ENCODE data around the gene SLAMF7.

The SLAMF7 gene

GRCh38 chr1:160799641-160800040 is 60.6 kb downstream of the SLAMF7 start:
- no peak overlapping the region for H3K4me3 ChIP-seq (ENCODE audit: low read depth, low read length)
- TF ChIP-seq CTCF (IDR thresholded peaks at IDR 0.05; ENCODE audit: control insufficient read depth, extremely low read depth, insufficient read depth) = no peak
- no peak for DNase-seq (ENCODE audit: low read depth)

GRCh38 chr1:160800142-160800541 is 61.1 kb downstream of the SLAMF7 start:
- no peak for DNase-seq (ENCODE audit: low read depth)
- no peak for TF ChIP-seq CTCF (IDR thresholded peaks at IDR 0.05; ENCODE audit: control insufficient read depth, extremely low read depth, insufficient read depth)
- H3K4me3 ChIP-seq (ENCODE audit: low read depth, low read length) = no peak overlapping the region

- DNase-seq (ENCODE audit: low read depth) = no peak
- no peak for TF ChIP-seq CTCF (IDR thresholded peaks at IDR 0.05; ENCODE audit: control insufficient read depth, extremely low read depth, insufficient read depth)
- H3K4me3 ChIP-seq (ENCODE audit: low read depth, low read length) = no peak overlapping the region
Measured at GRCh38 chr1:160800645-160801408, 61.8 kb downstream of the SLAMF7 start.

DNA sequence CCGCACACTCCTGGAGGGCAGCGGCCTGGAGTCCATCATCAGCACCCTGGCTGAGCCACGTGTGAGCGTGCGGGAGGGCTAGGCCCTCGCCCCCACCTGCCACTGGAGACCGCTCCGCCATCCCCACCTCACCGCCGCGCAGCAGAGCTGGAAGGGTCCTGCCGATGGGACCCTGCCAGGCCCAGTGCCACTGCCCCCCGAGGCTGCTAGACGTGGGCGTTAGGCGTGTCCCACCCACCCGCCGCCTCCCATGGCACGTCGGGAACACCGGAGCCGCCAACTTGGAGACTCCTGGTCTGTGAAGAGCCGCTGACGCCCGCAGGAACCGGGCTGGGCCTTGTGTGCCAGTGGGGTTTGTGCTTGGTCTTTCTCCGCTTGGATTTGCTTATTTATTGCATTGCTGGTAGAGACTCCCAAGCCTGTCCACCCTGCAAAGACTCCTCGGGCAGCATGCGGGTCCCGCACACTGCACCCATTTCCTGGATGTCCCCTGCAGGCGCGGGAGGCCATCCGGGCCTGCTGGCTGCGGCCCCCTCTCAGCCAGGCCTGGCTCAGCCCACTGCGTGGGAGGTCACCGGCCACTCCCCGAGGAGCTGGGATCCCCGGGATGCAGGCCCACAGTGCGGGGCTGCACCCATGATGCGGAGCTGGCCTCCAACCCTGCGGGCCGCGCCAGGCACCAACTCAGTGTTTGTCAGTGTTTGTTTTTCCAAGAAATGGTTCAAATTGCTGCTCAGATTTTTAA is 63.0 kb downstream of the SLAMF7 start:
- DNase-seq (ENCODE audit: low read depth) = no peak
- TF ChIP-seq CTCF (IDR thresholded peaks at IDR 0.05; ENCODE audit: control insufficient read depth, extremely low read depth, insufficient read depth) = no peak
- no peak overlapping the region for H3K4me3 ChIP-seq (ENCODE audit: low read depth, low read length)

Data from LNCaP clone FGC (cell line).